Bone marrow (tissue), 2 donors: Measurements from ENCODE around the gene GRIN2A.

Experiments used
- DNase-seq, 2 donors: peaks; one replicate each; lab custom pipeline; 2025; lab: John Stamatoyannopoulos, UW

Gene GRIN2A

DNA sequence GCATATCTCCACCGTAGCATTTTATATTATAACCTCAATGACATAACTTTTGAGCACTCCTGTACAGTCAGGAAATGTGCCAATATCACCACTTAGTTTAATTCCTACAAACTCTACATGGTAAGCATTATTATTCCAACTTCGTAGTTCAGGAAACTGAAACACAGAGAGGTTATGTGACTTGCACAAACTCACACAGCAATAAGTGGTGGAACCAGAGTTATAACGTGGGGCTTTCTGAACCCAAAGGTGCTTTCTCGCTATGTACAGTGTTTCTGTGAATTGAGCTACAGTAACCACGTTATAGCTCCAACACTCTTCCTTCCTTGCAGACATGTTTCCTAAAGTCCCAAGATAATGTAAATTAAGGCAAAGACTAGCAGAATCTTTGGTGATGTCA is 330.2 kb downstream of the GRIN2A start:
- no peak for DNase-seq

GRCh38 chr16:9850817-9851216 is 331.4 kb downstream of the GRIN2A start:
- DNase-seq = no peak

DNA sequence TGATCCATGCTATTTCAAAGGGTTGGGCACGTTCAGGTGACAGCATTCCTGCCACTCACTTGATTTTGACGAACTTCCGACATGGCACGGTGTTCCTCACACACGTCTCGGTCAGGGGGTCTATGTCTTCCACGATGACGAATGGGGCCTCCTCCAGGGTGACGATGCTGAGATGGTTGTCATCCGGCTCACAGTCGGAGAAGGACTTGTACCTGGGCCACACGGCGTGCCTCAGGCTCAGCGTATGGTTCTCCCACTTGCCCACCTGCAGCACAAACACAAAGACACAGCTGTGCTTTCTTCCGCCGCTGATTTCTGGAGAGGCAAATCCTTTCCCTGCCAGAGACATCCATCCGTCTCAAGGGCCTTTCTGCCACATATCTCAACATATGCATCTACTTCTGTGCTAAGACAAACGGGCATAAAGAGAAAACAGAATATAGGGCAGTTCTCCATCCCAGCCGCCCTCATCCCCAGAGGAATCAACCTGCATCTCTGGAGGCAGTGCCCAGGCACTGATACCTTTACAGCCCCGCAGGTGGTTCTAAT is 332.5 kb downstream of the GRIN2A start:
- no peak for DNase-seq

DNA sequence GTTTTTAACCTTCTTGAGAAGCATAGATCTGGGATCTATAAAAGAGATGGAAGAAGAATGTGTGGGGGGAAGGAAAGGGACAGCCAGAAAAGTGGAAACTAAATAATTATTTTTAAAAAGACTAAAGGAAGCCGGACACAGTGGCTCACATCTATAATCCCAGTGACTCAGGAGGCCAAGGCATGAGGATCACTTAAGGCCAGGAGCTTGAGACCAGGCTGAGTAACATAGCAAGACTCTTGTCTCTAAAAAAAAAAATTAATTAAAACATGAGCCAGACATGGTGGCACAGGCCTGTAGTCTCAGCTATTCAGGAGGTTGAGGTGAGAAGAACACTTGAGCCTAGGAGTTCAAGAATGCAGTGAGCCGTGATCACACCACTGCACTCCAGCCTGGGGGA is 335.1 kb downstream of the GRIN2A start:
- no peak for DNase-seq

- DNase-seq = no peak
Observed at GRCh38 chr16:9846362-9847099, 335.7 kb downstream of the GRIN2A start.

DNA sequence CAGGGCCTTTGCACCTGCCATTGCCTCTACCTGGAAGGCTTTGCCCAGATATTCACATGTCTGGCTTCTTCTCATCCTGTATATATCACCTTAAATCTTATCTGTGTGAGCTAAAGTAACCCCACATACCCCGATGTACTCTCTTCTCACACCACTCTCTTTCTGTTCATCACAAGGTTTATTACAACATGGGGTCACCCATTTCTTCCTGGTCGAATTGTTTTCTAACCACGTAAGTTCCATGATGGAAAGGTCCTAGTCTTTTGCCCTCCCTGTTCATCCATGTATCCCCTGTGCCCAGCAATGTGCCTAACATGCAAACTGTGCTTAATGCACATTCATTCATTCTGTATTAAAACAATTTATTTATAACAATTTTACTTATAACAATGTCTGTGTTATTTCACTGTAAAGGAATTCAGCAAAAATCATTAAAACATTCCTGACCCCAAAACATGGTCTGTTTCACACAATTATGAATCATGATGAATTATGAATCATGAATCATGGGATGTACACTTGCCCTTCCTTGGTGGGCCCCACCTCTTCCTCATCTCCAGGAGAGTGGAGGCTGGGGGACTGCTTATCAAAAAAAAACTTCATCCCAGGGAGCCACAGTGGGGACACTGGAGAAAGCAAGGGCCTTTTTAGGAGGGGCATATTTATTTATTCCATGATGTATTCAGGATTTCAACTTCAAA is 336.4 kb downstream of the GRIN2A start:
- DNase-seq = no peak

DNA sequence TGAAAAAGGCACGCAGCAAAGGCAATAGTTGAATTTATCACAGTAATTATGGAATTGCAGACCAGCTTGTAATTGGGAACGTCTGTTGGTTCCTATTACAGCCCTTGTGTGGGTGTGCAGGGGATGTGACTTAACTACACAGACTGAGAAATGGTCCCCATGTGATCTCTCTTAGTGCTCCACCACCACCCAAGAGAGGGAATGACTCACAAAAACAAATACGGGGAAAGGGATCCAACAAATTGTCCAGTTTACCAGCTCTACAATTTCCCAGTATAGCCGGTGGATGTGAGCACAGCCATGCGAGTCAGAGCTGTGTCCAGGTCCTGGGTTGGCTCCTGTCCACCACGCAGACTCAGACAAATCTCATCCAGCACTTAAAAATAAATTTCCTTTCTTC is 337.9 kb downstream of the GRIN2A start:
- no peak for DNase-seq

- no peak for DNase-seq
Observed at GRCh38 chr16:9843424-9844018, 338.7 kb downstream of the GRIN2A start.

GRCh38 chr16:9840761-9841665 is 341.2 kb downstream of the GRIN2A start:
- no peak for DNase-seq

- no peak for DNase-seq
Observed at GRCh38 chr16:9837481-9837880, 344.7 kb downstream of the GRIN2A start.

DNA sequence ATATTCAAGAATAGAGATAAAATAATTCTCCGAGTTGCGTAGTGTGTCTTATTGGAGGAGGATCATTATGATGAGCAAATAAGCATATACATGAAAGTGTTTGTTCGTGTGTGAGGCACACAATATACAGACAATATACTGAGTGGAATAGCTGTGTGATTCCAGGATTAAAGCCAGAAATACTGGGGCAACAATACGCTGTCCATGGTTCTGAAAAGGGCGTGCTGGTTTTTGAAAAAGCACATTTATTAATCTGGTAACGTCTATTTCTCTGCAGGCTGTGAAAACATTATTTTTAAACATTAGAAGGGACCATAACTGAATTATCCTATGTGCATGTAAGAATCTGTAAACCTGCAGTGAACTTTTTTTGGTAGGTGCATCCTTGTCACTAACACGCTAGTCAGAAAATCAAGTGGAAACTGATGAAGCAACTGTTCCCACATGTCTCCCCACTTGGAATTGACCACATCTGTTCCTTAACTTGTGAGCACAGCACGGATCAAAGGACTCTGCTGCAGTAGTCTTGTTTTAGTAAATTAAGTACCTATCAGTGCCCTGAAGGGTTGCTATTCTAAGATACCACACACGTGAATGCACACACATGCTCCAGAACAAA is 346.0 kb downstream of the GRIN2A start:
- no peak for DNase-seq

- no peak for DNase-seq
Observed at GRCh38 chr16:9827062-9827752, 355.0 kb downstream of the GRIN2A start.

- no peak for DNase-seq
Observed at GRCh38 chr16:9826656-9827055, 355.6 kb downstream of the GRIN2A start.

DNA sequence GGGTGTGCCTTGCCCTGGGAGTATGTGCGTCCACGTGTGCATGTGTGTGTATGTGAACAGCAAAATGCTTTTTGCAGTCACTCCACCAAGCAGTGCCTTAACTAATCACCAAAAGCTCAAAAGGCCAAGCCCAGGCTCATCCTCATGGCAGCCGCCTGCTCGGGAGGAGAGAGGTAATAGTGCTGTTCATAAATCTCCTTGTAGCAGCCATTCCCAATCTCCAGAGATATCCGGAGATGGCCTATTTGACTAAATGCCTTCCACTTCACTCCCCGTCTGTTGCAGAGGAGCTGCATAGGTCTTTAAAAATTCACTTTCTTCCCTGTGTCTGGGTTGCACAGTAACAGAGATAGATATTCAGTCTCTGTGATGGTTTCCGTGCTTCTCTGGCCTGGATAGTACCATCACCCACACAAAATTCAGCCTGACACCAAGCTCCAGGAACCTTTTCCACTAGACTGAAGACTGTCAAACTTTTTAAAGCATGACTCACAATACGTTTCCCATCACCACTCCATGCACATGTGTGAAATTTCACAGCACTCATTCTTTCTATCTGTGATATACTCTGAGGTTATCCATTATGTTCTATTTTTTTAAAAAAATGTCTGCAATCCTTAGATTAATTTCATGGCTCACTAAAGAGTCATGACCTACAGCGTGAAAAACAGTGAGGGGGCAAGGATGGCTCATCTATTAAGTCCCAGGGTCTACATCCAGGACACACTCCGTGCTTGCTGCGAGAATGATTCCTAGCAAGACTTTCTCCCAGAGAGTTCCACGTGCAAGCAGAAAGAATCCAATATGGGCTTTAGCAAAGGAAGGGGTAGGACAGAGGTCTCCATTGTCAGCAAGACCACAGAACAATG is 357.8 kb downstream of the GRIN2A start:
- DNase-seq = no peak

- DNase-seq = no peak
Observed at GRCh38 chr16:9823510-9823909, 358.7 kb downstream of the GRIN2A start.

GRCh38 chr16:9821970-9822369 is 360.3 kb downstream of the GRIN2A start:
- DNase-seq = no peak

DNA sequence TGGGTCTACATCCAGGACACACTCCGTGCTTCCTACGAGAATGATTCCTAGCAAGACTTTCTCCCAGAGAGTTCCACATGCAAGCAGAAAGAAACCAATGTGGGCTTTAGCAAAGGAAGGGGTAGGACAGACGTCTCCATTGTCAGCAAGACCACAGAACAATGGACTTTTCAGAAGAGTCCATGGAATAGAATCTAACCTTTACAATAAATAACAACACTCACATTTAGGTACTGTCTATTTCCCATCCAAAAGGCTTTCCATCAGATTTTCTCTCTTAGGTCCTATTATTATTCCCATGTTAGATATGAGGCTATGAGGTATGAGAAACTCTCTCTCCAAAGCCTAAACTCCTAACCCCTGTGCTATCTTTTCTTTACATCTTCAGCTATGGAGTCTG is 360.9 kb downstream of the GRIN2A start:
- DNase-seq = no peak

- no peak for DNase-seq
Observed at GRCh38 chr16:9820476-9821246, 361.6 kb downstream of the GRIN2A start.

DNA sequence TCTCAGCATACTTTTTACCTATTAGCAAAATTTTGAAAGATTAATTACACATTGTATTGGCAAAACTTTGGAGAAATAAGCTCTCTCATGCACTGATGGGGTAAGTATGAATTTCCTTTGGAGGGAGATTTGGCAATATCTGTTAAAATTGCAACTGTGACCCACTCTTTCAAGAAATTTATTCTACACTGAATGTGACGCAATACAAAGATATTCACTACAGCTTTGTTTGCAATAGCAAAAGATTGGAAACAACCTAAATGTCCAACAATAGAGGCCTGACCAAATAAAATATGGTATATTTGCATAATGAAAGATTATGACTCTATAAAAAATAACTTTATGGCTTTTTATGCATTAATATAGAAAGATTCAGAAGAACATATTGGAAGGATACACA is 363.5 kb downstream of the GRIN2A start:
- DNase-seq = no peak
